HG02610 (cell line): ENCODE measurements around the gene TMEM170B.
A peak's percentile ranks its signal among the peaks of the same experiment; 100 is the strongest.
"Not testable (repeated sequence)": the region's sequence is repeated elsewhere in the genome, so short reads cannot be mapped to it uniquely, and the experiment has no call there.

Source experiments
- ATAC-seq: cut with Tn5 transposase; IDR thresholded peaks from one replicate; pipeline ENCODE4 v1.9.1; 2021; ENCODE audit warnings: mild to moderate bottlenecking, moderate library complexity; ENCODE audit not compliant: unreplicated experiment

Gene TMEM170B

GRCh38 chr6:11527274-11527870, 10.2 kb upstream of the TMEM170B start:
- no peak for ATAC-seq

- no peak for ATAC-seq
Measured at GRCh38 chr6:11528996-11529395, 8.6 kb upstream of the TMEM170B start.

GRCh38 chr6:11532097-11532496, 5.5 kb upstream of the TMEM170B start:
- ATAC-seq = no peak

- no peak for ATAC-seq
Measured at GRCh38 chr6:11534561-11534960, 3.0 kb upstream of the TMEM170B start.

GRCh38 chr6:11535801-11536230, 1.7 kb upstream of the TMEM170B start:
- ATAC-seq = no peak

GRCh38 chr6:11536795-11537194, 754 bp upstream of the TMEM170B start:
- no peak for ATAC-seq

- peak; percentile 13 for ATAC-seq
Measured at GRCh38 chr6:11538052-11538818, 686 bp downstream of the TMEM170B start.

- ATAC-seq = no peak
Measured at GRCh38 chr6:11538819-11539468, 1.4 kb downstream of the TMEM170B start.

- no peak for ATAC-seq
Measured at GRCh38 chr6:11542863-11543262, 5.3 kb downstream of the TMEM170B start.

GRCh38 chr6:11543919-11544518, 6.5 kb downstream of the TMEM170B start:
- ATAC-seq = no peak

- ATAC-seq = not testable (repeated sequence)
Measured at GRCh38 chr6:11547846-11548245, 10.3 kb downstream of the TMEM170B start.

GRCh38 chr6:11548578-11548977, 11.0 kb downstream of the TMEM170B start:
- not testable (repeated sequence) for ATAC-seq

- ATAC-seq = no peak
Measured at GRCh38 chr6:11551053-11551452, 13.5 kb downstream of the TMEM170B start.

GRCh38 chr6:11552442-11552841, 14.9 kb downstream of the TMEM170B start:
- no peak for ATAC-seq

GRCh38 chr6:11553824-11554223, 16.3 kb downstream of the TMEM170B start:
- ATAC-seq = no peak

GRCh38 chr6:11556309-11556708, 18.8 kb downstream of the TMEM170B start:
- ATAC-seq = no peak

- no peak for ATAC-seq
Measured at GRCh38 chr6:11563793-11564192, 26.2 kb downstream of the TMEM170B start.

GRCh38 chr6:11566609-11567008, 29.1 kb downstream of the TMEM170B start:
- no peak for ATAC-seq

- ATAC-seq = no peak
Measured at GRCh38 chr6:11571073-11571472, 33.5 kb downstream of the TMEM170B start.

- peak; percentile 99 for ATAC-seq
Measured at GRCh38 chr6:11575408-11576033, 38.0 kb downstream of the TMEM170B start.
